Inflammatory macrophage (primary cell): Measurements from ENCODE around the gene NSD2.

Experiments used
- DNase-seq, 2 donors: peaks; one replicate each; pipeline ENCODE4 v3.0.0-alpha.2; 2020 to 2022

Gene NSD2

DNA sequence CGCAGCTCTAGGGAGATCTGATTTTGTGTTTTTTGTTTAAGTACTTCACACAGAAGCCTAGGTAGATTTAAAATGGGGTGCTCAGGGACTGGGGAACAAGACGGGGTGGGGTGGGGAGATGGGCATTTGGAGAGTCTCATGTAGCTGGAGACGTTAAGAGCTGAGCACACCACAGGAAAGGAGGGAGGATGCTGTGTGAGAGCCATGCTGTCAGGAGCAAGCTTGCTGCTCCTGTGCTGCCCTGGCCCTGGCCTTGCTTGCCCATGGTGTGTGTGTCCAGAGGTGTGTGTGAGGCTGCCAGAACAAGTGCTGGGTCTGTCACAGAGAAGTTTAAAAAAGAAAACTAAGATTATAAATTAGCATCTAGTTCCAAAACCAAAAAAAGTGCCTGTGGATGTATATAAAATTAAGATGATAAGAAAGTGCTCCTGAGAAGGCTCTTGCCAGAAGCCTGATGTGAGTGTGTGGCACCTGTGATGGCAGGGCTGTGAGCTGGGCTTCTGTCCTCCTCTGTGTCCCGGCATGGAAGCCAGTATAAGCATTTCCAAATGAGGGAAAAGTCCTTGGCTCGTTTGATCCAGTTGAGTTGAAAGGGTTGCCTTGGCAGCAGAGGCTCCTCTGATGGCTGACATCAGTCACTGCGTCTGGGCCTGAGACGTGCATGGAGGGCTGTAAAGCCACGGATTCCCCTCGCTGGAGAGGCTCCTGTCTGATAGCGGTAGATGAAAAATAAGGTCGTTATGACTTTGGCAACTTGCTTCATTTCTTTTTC, 74.1 kb downstream of the NSD2 start:
- DNase-seq, result no peak

DNA sequence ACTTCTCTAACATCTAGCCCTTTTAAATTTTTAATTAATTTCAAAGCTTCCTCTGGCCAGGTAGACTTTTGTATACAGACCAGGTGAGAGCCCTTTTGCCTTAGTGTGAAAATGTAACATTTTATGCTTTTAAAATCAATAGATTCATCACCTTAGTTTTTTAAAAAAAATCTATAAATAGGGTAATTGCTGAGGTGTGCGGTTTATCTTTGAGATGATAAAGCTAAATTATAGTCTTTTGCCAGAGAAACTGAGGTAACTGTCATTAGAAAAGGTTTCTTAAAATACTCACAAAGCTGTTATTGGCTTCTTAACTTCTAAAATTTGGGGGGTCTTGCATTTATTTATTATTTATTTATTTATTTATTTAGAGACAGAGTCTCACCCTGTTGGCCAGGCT, 74.7 kb downstream of the NSD2 start:
- no peak for DNase-seq

DNA sequence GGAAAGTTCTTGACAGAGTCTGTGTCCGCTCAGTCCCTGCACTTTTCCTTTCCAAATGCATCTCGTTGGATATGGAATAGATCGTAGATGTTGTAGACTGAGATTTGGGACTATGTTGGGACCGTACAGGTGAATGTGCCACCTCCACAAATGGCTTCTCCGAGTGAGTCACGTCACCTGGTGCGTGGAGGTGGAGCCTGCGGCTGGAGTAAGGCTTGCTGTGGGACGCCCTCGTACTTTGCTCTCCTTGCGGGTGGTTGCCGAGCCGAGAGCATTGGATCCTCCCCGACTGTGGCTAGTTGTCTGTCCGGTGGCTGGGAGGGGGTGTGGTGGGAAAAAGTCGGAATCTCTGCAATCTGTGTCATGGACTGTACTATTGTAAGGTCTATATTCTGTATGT, 77.0 kb downstream of the NSD2 start:
- DNase-seq, result no peak

GRCh38 chr4:1948892-1949436, 77.8 kb downstream of the NSD2 start:
- no peak for DNase-seq

- DNase-seq, result no peak
Measured at GRCh38 chr4:1950369-1950768, 79.2 kb downstream of the NSD2 start.

DNA sequence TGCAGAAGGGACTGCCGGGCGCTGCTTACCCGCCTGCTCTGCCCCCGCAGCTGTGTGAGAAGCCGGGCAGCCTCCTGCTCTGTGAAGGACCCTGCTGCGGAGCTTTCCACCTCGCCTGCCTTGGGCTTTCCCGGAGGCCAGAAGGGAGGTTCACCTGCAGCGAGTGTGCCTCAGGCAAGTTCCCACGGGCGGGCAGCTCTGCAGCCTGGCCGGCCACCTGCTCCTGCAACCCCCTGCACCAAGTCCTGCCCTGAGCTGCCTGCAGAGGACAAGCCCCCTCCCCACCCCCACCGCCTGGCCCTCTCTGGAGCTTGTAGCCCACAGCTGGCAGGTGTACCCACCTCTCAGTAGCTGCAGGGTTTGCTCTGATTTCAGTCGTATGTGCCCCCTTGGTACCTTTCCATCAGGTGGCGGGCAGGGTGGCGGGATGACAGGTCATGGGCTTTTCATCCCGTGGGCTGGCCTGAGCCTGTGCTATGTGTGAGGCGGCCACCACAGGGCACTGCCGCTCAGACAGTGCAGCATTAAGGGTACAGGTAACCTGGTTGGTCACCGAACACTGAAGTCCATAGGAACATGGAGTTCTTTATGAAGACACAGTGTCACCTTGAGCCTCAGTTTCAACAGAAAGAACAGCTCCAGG, 81.0 kb downstream of the NSD2 start:
- no peak for DNase-seq

- no peak for DNase-seq
Measured at GRCh38 chr4:1952719-1953118, 81.5 kb downstream of the NSD2 start.

DNA sequence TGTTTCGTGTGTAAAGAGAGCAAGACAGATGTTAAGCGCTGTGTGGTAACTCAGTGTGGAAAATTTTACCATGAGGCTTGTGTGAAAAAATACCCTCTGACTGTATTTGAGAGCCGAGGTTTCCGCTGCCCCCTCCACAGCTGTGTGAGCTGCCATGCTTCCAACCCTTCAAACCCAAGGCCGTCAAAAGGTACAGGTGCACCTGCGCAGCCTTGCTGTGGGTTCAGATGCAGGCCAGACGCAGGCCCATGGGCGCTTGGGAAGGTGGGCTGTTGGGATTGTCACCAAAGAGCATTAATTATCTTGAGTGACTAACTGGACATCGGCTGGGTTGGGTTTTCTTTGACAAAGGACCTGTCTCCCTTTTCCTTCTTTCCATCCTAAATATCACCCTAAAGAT, 82.1 kb downstream of the NSD2 start:
- DNase-seq, result no peak

DNA sequence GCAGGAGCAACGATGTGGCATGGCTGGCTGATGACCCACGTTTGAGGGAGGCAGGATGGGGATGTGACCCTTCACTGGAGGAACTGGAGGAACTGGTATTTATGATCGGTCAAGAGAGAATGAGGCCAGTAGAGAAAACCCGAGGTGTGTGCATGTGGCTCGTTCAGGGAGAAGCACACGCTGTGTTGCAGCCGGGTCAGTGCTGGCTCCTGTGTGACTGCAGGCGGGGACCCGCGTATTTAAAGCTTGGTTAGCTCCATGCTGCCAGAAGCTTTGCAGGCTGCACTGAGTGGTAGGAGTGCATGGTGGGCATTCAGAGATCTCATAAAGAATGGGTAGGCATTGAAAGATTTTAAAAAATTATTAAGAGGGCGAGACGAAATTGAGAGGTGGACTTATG, 85.4 kb downstream of the NSD2 start:
- DNase-seq, result no peak

DNA sequence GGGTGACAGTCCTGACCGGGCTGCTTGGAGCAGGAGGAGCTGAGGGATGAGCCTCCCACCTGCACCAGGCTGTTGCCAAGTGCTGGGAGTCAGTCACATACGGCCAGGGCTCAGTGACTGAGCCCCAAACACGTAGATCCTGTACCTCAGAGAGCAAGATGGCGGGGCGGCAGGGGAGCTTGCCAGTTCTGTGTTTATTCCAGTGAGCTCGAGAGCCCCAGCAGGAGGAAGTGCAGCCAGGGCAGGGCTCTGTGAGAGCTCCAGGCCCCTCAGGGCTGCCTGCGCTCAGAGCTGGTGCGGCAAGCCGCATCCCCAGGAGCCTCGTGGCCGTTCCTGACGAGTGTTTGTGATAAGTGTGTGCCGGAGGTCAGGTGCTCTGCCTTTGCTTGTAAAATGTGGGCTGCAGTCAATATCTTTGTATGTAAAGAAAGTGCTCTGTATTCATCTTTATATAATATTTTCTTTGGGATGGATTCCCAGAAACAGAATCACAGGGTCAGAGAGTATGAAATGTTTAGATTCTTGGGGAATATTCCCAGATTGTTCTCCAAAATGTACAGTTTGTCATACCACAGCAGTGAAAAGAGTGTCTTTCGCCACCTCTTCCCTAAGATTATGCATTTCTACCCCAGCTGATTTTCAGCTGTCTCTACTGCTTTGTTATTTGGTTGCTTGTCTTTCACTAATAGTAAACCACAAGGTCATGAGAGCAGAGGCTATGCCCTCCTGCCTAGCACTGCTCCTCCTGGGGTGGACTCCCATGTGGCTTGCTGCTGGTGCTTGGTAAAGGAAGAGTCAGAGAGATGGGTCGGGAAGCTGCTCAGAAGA, 87.3 kb downstream of the NSD2 start:
- DNase-seq, result no peak

- DNase-seq, result no peak
Measured at GRCh38 chr4:1959104-1959384, 87.9 kb downstream of the NSD2 start.

DNA sequence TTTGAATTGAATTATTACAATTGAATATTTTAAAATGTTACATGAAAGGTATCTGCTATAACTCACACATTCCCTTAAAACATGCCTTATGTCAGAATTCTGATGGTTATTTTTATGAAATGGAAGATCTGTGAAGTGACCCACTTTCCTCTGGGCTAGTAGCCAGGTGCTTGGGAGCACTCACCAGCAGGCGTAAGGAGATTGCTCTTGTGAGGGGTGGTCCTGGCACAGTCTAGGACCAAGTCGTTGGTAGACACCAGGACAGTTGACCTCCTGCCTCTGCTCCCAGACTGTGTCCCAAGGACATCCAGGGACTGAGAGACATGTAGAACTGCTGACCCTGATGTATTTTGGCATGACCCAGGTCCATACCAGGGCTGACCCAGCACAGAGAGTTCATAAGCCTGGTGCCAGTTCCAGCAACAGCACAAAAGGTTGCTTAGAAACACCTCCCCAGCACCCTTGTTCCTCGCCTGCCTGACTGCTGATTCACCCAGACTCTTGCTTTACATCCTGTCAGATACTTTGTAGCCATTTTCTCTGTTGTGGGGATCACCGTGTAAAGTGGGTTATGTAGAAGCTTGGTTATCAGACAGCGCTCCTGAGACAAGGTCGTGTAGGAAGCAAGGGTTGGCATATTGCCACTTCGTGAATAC, 89.1 kb downstream of the NSD2 start:
- no peak for DNase-seq

- no peak for DNase-seq
Measured at GRCh38 chr4:1961038-1961437, 89.8 kb downstream of the NSD2 start.

DNA sequence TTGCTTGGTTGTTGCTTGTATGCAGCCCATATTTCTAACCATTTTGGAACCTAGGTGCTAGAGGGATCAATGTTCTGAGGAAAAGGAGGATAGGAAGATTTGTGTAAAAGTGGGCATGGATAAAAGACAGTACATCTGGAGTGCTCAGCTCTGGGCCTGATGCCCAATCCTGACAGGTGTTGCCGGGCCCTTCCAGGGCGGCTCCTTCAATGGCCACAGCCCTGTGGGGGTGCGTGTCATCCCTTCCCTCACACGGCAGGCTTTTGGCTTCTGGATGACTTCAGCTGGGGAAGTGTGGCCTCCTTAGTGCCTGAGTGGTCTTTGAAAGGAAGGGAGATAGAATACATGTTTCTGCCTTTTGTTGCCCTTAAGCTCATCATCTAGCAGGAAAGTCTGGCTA, 90.4 kb downstream of the NSD2 start:
- DNase-seq, result no peak

- no peak for DNase-seq
Measured at GRCh38 chr4:1962980-1963379, 91.8 kb downstream of the NSD2 start.

DNA sequence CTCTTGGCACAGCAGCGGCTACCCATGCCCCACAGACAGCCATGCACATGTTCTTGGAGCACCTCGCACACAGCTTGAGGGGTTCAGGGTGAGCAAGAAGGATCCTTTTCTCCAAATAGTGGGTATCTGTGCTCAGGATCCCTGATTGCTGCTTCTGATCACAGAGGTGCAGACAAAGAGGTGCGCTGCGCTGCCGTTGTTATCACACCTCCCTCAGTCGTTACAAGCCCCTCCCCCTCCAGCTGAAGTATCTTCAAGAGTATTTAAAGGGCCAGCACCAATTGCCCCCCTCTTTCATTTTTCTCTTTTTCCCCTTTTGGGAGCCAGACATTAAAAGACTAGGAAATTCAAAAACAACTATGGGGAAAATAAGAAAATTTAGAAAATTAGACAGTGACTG, 93.2 kb downstream of the NSD2 start:
- no peak for DNase-seq

DNA sequence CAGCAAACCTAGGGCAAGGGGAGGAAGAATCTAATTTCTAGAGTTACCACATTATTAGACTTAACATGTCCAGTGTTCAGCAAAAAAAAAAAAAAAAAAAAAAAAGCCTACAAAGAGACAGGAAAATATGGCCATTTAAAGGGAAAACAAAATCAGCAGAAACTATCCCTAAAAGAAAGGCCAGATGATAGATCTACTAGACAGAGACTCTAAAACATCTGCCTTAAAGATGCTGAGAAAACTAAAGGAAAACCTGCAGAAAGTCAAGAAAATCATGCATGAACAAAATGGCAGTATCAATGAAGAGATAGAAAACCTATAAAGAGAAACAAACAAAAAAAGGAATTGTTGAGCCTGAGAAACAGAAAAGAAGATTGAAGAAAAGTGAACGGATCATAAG, 93.8 kb downstream of the NSD2 start:
- DNase-seq, result no peak

GRCh38 chr4:1967512-1968149, 96.4 kb downstream of the NSD2 start:
- DNase-seq, result no peak

GRCh38 chr4:1968686-1969295, 97.6 kb downstream of the NSD2 start:
- no peak for DNase-seq

DNA sequence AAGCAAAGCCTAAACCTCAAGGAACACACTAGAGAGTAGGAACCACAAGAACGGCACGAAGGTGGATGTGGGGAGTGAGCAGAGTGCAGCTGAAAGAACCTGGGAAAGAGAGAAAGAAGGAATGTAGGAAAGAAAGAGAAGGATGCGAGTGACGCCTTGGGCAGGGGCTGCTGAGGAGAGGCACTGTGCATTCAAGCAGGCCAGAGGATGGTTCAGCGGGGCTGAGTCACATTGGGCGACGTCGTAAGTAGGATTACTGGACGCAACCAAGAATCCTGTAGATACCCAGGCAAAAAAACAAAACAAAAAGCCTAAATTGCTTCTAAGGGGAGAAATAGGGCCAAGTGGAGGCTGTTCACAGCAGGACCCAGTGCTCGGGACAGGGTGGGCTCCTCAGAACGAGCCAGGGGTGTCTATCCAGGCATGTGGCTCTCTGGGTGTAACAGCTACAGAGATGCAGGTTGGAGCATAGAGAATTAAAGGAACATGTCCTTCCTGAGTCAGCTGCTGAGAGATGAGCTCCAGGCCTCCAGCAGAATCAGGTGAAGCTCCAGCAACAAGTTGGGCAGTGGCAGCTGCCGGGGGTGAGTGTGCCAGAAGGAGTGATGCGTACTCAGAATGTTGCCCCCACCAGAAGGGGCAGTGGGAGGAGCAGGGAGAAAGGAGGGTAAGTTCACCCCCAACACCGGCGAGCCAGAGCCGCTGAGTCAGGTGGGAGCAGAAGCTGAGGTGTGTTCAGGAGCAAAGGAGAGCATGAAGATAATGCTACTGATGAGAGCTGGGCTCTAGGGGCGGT, 98.9 kb downstream of the NSD2 start:
- DNase-seq, result no peak

- no peak for DNase-seq
Measured at GRCh38 chr4:1970926-1971325, 99.7 kb downstream of the NSD2 start.
